ENCODE data around the gene PPP3R1. TPM values are rescaled to one million over a fixed set of nuclear protein-coding genes. Genes with fewer than 3 reads are reported as not detected.
A peak's percentile ranks its signal among the peaks of the same experiment; 100 is the strongest.

PPP3R1 gene
- total RNA-seq, 4 donors from 2014 or later = 25.8 to 32.7 (median 28.2) TPM

DNA sequence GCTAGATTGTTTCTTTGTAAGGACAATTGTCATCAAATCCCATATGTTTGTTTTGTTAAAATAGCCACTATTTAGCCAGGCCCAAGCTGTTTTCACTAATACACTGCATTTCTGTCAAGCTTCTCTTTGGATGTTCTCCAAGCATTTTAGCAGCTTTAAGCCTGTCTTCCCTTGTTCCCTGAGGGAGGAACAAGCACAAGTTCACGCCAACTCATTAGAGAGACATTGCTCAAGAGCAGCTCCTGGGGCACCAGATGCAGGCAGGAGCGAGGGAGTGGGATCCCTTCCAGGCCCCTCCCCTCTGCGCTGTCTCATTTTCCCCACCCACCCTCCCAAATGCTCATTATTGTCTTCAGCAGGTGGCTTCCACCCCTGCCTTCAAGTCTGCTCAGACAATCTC lies 32.6 kb upstream of the PPP3R1 start:
- Histone ChIP-seq H3K4me1 (peaks cover 17 to 74% (median 22%) of the 10 kb centered on the region in 3 donors), H3K9me3 (no peaks in the 10 kb centered on the region), H3K27me3 (no peaks in the 10 kb centered on the region), H3K27ac (peak overlapping the region; percentile 13 to 61 (median 36)), H3K4me3 (no peak overlapping the region), H3K36me3 (no peaks in the 10 kb centered on the region)
- TF ChIP-seq, protein P1, sequence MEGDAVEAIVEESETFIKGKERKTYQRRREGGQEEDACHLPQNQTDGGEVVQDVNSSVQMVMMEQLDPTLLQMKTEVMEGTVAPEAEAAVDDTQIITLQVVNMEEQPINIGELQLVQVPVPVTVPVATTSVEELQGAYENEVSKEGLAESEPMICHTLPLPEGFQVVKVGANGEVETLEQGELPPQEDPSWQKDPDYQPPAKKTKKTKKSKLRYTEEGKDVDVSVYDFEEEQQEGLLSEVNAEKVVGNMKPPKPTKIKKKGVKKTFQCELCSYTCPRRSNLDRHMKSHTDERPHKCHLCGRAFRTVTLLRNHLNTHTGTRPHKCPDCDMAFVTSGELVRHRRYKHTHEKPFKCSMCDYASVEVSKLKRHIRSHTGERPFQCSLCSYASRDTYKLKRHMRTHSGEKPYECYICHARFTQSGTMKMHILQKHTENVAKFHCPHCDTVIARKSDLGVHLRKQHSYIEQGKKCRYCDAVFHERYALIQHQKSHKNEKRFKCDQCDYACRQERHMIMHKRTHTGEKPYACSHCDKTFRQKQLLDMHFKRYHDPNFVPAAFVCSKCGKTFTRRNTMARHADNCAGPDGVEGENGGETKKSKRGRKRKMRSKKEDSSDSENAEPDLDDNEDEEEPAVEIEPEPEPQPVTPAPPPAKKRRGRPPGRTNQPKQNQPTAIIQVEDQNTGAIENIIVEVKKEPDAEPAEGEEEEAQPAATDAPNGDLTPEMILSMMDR (IDR thresholded peaks at IDR 0.05) = no peak
- TF ChIP-seq POLR2A (IDR thresholded peaks at IDR 0.05) = no peak
- no peak for DNase-seq
- 20 to 33% methylated on average over 1 to 3 of the region's 3 CpGs for WGBS, 2 donors
- intact Hi-C loops (cut with DNase I) = loop anchor here (5.0 to 10.0 kb wide), 2 partner anchors 90 to 158 kb away; no protein-coding TSS in a partner anchor

DNA sequence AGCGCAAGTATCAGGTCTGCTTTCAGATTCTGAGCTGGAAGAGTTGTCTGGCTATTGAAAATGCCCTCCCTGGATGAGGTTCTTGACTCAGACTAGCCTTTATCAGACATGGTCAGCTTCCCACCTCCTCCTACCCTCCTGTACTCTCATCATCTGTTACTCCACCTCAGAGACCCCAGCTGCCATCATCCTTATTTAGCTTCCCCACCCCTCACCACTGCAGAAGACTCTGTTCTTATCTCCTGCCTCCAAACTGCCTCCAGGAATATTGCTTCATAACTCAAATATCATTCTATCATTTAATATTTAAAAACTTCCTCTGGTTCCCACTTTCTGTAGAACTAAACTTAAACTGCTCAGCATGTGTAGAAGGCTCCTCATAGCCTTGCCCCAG lies 31.1 kb upstream of the PPP3R1 start:
- H3K4me1 ChIP-seq = peaks cover 19 to 82% (median 21%) of the 10 kb centered on the region in 3 donors
- TF ChIP-seq, protein P1 (IDR thresholded peaks at IDR 0.05) = no peak
- no peak for TF ChIP-seq POLR2A (IDR thresholded peaks at IDR 0.05)
- H3K27ac ChIP-seq = no peak overlapping the region
- intact Hi-C loops (cut with DNase I) = loop anchor here (5.0 to 10.0 kb wide), 2 partner anchors 89 to 156 kb away; no protein-coding TSS in a partner anchor
- H3K4me3 ChIP-seq = no peak overlapping the region
- DNase-seq = no peak
- H3K36me3 ChIP-seq = no peaks in the 10 kb centered on the region
- no peaks in the 10 kb centered on the region for H3K9me3 ChIP-seq
- H3K27me3 ChIP-seq = no peaks in the 10 kb centered on the region
- WGBS, 2 donors = 95 to 100% methylated on average over 1 of the region's 1 CpG

DNA sequence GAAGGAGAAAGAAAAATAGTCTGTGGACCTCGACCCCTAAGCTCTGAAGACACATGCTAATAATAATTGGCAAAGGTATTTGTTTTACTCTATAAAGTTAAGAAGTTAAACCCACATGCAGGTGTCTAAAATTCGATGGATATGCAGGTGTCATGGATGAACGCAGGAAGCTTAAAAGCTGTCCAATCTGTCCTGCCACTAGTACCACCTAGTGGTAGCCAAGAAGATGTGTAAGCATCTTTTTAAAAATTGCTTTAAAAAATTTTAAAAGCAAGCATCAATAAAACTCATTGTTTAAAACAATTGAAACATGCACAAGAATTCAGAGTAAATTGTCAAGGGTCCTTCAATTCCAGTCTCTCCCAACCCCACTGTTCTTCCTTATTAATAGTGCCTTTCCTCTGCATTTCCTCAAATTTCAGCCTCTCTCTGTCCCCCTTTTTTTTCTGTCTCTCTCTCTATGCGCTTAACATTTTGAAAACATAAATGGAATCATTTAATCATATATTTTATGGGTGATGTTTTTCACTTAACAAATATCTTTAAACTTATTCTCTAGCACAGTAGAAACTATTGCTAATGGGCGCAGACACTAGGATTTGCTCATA lies 30.6 kb upstream of the PPP3R1 start:
- H3K27me3 ChIP-seq = no peaks in the 10 kb centered on the region
- intact Hi-C loops (cut with DNase I) = loop anchor here (5.0 to 10.0 kb wide), 2 partner anchors 88 to 156 kb away; no protein-coding TSS in a partner anchor
- no peak overlapping the region for H3K4me3 ChIP-seq
- WGBS, 2 donors = 38 to 41% methylated on average over 5 of the region's 5 CpGs
- TF ChIP-seq, protein P1 (IDR thresholded peaks at IDR 0.05) = peak; percentile 61 to 82 (median 72)
- TF ChIP-seq POLR2A (IDR thresholded peaks at IDR 0.05) = no peak
- H3K27ac ChIP-seq = no peak overlapping the region
- H3K9me3 ChIP-seq = no peaks in the 10 kb centered on the region
- DNase-seq = no peak
- peaks cover 15 to 80% (median 16%) of the 10 kb centered on the region in 3 donors for H3K4me1 ChIP-seq
- no peaks in the 10 kb centered on the region for H3K36me3 ChIP-seq

DNA sequence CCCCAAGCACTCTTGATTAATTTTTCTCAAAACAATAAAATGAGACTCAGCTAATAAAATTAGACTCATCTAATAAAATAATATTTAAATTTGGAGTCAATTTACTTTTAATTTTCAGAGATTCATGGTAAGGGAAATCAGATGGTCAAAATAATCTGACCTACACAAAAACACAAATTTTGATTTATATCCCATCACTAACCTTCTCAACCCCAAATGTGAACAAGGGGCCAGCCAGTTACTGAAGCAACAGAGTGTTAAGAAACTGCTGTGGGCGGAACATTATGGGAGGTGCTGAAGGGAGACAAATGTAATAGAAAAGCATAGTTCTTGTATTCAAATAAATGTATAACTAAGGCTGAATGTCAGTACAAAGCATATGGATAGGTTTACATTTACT lies 28.5 kb upstream of the PPP3R1 start:
- WGBS, 2 donors = 48 to 62% methylated on average over 1 of the region's 1 CpG
- intact Hi-C loops (cut with DNase I) = loop anchor here (5.0 to 10.0 kb wide), 2 partner anchors 86 to 153 kb away; no protein-coding TSS in a partner anchor
- no peak for DNase-seq
- Histone ChIP-seq H3K27me3 (no peaks in the 10 kb centered on the region), H3K9me3 (no peaks in the 10 kb centered on the region), H3K36me3 (no peaks in the 10 kb centered on the region), H3K4me1 (peaks cover 11 to 71% (median 15%) of the 10 kb centered on the region in 3 donors), H3K27ac (peak overlapping the region in 3 of 4 donors; percentile 7 to 53 (median 18)), H3K4me3 (no peak overlapping the region)
- no peak for TF ChIP-seq POLR2A (IDR thresholded peaks at IDR 0.05)
- TF ChIP-seq, protein P1 (IDR thresholded peaks at IDR 0.05) = no peak

DNA sequence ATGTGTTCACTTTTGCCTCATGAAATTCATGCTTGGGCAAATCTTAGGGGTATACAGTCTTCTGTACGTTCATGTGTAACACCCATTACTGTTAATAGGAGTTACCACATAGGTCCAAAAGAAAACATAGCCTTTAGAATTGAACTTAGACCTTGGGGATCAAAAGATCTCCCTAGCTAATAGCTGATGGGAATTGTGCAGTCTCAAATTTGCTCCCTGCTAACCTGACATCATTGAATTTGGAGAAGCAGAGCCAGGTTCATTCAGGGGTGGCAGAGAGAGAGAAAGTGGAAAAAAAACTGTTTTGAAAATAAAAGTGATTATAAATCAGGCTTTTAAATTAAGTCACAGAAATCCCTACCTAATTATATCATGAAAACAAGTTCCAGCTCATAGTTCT lies 28.0 kb upstream of the PPP3R1 start:
- TF ChIP-seq POLR2A (IDR thresholded peaks at IDR 0.05) = no peak
- TF ChIP-seq, protein P1 (IDR thresholded peaks at IDR 0.05) = no peak
- intact Hi-C loops (cut with DNase I) = loop anchor here (5.0 to 10.0 kb wide), 2 partner anchors 86 to 153 kb away; no protein-coding TSS in a partner anchor
- 33 to 36% methylated on average over 1 of the region's 1 CpG for WGBS, 2 donors
- Histone ChIP-seq H3K27me3 (no peaks in the 10 kb centered on the region), H3K36me3 (no peaks in the 10 kb centered on the region), H3K9me3 (no peaks in the 10 kb centered on the region), H3K4me3 (no peak overlapping the region), H3K4me1 (peaks cover 11 to 70% (median 15%) of the 10 kb centered on the region in 3 donors), H3K27ac (peak overlapping the region in 3 of 4 donors; percentile 18 to 53 (median 51))
- no peak for DNase-seq

Data from esophagus squamous epithelium (tissue), 5 donors.